HG03039 (cell line): Measurements from ENCODE around the gene TEX19.

ENCODE experiments used
- ATAC-seq: cut with Tn5 transposase; IDR thresholded peaks from one replicate; pipeline ENCODE4 v1.9.1; 2021; ENCODE audit warnings: mild to moderate bottlenecking, moderate library complexity; ENCODE audit not compliant: unreplicated experiment

The TEX19 gene

GRCh38 chr17:82320956-82321927, 37.8 kb upstream of the TEX19 start:
- no peak for ATAC-seq

- no peak for ATAC-seq
Observed at GRCh38 chr17:82321947-82322466, 37.0 kb upstream of the TEX19 start.

- no peak for ATAC-seq
Observed at GRCh38 chr17:82322526-82323453, 36.3 kb upstream of the TEX19 start.

DNA sequence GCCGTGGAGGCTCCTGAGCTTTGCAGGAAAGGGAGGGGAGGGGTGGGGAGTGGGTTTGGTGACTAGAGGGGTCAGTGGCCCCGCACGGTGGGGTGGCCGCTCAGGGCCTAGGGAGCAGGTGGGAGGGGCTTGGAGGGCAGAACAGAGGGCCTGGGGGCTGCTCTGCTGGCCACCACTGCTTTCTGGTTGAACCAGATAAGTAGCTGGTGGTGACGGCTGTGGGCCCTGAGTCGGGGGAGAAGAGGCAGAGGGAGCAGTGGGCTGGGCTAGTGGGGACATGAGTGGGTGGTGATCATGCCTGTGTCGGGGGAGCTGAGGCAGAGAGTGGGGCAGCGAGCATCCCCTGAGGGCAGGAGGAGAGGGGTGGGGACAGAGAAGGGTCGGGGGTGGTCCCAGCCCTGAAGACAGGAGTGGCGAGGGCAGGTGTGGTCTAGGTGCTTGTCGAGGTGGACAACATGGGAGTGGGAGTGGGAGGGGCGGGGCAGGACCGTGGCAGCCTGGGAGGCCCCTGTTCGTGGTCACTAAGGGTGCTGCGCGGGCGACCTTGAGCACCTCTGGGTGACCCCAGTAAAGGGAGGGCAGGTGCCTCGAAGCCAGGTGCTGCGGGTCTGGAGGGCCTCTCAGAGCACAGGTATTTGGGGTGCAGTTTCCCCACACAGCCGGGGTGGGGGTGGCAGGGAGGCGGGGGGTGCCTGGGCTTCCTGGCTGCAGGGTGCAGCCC, 35.4 kb upstream of the TEX19 start:
- no peak for ATAC-seq

DNA sequence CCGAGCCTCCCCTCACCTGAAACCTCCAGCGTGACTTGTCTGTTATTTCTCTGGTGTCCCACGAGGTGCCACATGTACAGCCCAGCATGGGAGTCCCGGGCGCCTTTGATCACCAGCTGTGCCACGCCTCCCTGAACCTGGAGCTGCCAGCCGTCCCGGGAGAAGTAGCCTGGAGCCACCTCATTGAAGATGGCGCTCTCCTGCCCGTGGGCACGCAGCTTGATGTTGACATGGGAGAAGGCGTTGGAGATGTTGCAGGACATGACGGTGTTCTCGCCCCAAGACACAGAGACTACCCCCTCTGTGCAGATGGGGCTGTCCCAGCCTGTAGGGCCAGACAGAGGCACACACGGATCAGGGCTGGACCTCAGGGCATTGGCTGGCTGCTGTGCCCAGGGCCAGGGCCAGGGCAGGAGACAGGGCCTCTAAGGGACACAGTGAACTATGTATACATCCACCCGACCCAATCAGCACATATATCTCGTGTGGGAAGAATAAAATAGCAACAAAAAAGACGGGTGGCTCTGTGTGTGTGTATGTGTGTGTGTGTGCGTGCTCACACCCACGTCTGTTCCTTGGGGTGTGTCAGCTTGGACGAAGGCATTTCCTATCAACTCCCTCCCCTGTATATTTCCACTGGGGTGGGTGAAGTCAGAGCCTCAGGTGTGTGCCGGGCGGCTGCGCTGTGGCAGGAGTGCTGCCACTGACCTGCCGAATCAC, 34.3 kb upstream of the TEX19 start:
- no peak for ATAC-seq

- no peak for ATAC-seq
Observed at GRCh38 chr17:82325286-82326180, 33.5 kb upstream of the TEX19 start.

GRCh38 chr17:82327289-82327688, 31.8 kb upstream of the TEX19 start:
- no peak for ATAC-seq

- no peak for ATAC-seq
Observed at GRCh38 chr17:82327757-82328140, 31.3 kb upstream of the TEX19 start.

DNA sequence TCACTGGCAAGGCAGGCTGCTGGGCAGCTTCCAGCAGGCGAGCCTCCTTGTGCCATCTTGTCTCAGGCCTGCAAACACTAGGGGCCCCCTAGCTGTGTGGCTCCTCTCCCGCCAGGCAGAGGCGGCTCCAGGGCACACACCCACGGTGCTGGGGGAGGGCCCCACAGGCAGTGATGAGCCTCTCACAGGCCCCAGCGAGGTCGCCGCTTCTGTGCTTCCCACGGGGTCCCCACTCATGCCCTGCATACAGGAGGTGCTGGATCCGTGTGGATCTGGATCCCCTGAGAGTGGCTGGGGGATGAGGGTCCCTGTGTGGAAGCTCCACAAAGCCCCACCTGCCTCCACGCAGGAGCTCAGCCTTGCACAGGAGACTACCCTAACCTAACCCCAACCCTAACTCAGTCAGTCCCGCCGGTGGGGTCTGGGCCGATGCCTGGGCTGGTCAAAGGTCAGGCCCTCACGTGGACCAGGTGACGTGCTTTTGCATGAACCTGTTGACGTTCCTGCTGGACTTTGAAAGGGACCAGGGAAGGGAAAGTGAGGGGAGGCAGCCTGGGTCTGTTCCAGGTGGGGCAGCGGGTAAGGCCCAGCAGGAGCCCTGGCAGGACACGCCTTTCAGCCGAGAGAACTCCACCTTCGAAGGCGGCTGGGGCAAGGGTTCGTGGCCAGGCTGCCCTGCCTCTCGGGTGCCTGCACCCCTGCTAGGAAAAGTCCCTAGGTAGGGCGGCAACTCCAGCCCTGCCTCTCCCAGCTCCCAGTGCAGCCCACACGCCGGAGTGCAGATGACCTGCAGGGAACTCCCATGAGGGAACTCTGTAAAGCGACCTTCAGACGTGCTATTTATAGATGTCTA, 30.7 kb upstream of the TEX19 start:
- ATAC-seq = no peak

GRCh38 chr17:82328994-82329507, 30.0 kb upstream of the TEX19 start:
- no peak for ATAC-seq

- no peak for ATAC-seq
Observed at GRCh38 chr17:82329683-82330321, 29.2 kb upstream of the TEX19 start.

GRCh38 chr17:82330322-82331239, 28.5 kb upstream of the TEX19 start:
- no peak for ATAC-seq

DNA sequence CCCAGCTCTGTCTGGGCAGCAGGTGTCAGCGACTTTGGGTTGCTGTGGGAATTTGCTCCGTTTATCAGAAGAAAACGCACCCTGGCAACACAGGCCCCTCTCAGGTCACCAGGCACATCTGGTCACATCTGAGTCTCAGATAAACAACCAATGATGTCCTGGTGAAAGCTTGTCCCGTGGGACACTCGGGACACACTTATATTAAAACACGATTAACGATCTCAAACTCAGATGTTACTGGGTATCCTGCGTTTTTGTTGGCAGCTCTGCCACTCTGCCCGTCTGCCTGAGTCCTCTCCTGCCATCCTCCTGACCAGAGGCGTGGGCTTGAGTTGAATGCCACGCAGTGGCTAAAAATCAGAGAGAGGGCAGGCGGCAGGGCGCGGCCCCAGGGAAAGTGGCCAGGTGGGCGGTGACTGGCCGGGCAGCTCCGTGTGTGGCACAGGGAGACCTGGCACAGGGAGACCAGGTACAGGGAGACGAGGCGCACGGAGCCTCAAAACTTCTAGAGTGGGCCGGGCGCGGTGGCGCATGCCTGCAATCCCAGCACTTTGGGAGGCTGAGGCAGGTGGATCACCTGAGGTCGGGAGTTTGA, 27.6 kb upstream of the TEX19 start:
- no peak for ATAC-seq

GRCh38 chr17:82332669-82333278, 26.3 kb upstream of the TEX19 start:
- no peak for ATAC-seq

DNA sequence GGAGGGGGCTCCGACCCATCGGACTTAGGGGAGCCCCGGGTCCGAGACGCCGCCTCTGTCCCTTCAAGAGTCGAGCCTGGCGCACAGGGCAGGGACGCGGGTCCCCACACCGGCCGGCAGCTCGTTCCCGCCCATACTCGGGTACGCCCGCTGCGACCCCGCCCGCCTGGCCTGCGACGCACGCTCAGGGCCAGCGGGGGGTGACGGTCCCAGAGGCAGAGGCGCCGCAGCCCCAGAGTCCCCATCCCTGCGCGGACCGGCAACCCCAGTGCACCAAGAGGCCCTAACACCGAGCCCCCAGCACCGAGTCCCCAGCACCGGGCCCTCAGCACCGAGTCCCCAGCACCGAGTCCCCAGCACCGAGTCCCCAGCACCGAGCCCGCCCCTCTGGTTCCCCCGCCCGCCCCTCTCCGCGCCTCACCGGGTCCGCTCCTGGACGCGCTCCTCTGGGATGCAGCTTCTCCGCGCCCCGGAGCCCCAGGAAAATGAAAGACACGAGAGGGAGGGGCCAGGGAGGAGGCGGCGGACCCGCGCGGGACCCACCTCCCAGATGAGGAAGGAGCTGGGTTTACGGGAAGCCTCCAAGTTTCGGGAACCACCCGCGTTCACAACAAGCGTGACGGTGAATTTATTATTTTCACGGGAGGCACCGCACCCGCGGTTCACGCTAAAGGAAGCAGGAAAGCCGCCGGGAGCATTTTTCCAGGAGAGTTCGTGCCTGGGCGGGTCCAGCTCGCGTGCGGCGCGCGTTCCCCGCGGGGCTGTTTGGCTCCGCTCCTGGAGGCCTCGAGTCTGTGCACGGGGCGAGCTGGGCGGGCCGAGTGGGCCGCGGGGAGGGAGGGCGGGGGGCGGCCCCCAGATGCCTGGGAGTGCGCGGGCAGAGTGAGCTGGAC, 25.5 kb upstream of the TEX19 start, which contains the start of gene SECTM1:
SECTM1 (minus strand) TSS at position 488 of the 893 bp plus-strand sequence. CDS start 6,526 bp downstream, outside the sequence.
- no peak for ATAC-seq
